Measurements from ENCODE around the gene C1QB.
"Not testable (repeated sequence)": the region's sequence is repeated elsewhere in the genome, so short reads cannot be mapped to it uniquely, and the experiment has no call there.

The C1QB gene

GRCh38 chr1:22662318-22662717, 9.3 kb downstream of the C1QB start:
- no peak for DNase-seq (ENCODE audit: low read depth, low spot score)

DNA sequence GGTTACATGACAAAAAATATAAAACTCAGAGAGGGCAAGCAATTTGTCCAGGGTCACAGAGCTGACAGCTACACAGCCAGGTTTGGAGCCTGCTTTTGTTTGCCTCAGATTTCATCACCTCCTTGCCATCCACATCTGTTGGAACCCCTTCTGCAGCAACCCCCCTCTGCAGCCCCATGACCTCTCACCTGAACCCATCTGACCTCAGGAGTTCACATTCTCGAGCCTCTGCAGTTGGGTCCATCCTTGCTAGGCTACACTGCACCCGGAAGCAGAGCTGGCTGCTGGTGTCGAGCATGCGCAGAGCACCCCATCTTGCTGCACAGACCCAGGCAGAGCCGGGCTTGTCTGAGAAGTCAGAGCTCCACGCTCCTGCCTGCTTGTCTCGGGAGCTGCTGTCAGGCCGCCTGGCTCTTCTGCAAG, 10.0 kb downstream of the C1QB start:
- DNase-seq (ENCODE audit: low read depth, low spot score), result no peak

GRCh38 chr1:22665752-22666151, 12.7 kb downstream of the C1QB start:
- DNase-seq (ENCODE audit: low read depth, low spot score), result no peak

DNA sequence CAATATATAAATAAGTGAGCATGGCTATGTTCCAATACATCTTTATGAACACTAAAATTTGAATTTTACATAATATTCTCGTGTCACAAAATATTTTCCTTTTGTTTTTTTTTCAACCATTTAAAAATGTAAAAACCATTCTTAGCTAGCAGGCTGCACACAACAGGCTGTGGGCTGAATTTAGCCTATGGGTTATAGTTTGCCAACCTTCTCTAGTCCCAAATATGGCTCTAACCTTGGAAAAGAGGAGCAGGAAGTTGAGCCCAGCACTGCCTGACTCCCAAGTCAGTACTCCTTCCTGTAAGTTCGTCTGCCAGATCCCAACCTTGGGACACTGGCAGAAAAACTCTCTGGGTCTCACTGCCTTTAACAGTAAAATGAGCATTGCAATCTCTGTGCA, 13.4 kb downstream of the C1QB start:
- no peak for DNase-seq (ENCODE audit: low read depth, low spot score)

DNA sequence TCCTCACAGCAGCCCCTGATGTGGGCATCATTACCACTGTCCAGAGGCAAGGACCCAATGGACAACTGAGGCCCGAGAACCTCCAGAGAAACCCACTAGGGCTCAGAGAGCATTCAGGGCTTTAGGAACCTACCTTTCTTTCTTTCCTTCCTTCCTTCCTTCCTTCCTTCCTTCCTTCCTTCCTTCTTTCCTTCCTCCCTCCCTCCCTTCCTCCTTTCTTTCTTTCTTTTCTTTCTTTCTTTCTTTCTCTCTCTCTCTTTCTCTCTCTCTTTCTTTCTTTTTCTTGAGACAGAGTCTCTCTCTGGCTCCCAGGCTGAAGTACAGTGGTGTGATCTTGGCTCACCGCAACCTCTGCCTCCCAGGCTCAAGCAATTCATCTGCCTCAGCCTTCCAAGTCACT, 15.8 kb downstream of the C1QB start:
- DNase-seq (ENCODE audit: low read depth, low spot score), result not testable (repeated sequence)

DNA sequence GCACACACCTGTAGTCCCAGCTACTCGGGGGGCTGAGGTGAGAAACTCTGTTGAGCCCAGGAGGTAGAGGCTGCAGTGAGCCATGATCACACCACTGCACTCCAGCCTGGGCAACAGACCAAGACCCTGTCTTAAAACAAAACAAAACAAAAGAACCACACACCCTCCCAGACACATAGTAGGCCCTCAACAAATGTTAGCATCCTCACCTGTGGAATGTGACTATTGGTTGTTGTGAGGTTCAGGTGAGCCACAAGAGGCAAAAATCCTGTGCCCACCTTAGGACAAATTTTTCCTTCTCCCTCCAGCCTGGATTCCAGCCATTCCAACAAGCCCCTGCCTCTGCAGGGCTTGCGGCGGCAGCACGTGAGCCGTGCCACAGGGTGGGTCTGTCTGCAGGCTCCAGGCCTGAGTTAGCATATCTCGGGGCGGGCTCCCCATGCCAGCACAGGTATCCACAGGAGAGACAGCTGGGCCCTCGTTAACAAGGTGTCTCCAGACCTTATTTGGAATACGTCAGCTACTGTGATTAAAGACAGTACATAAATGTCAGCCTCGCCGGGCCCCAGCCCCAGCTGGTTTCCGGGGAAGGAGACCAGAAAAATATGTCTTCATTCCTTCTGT, 17.4 kb downstream of the C1QB start:
- no peak for DNase-seq (ENCODE audit: low read depth, low spot score)

- DNase-seq (ENCODE audit: low read depth, low spot score), result no peak
Measured at GRCh38 chr1:22671999-22672398, 19.0 kb downstream of the C1QB start.

DNA sequence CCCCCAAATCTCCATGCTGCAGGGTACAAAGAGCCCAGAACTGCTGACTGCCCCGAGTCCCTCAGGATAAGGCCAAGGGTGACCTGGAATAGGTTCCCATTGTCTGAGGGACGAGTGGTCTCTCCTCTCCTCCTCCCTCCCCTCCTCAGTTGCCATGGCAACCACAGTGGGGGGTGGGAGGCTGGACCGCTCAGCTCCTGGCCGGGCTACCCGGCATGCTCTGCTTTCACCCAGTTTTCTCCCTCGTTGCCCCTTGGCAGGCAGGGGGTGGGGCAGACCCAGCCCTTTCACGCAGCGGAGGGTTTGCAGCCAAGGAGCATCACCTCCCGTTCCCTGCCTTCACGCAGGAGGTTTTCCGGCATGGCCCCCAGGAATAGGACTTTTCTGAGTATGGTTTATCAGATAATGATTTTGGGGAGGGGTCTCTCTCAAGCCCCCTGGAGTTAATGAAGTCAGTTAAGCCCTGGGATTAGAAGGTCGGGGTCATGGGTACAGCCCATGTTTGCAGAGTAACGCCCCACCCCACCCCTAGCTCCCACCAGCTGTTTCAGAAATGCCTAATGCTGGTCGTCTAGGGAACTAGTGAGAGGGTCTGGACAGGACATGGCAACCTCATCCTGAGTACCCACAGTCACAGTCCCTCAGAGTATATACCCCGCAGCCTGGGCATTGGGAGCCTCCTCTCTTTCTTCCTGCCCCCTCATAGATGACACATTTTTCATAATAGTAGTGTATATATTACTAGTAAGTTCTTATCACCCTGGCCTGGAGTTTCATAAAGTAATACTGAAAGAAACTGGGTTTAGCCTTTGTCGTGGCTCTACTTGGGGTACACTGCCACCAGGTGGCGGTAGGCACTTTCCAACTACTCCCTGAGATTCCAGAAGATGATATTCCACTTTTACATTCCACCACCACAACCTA, 20.7 kb downstream of the C1QB start:
- DNase-seq (ENCODE audit: low read depth, low spot score), result no peak

- no peak for DNase-seq (ENCODE audit: low read depth, low spot score)
Measured at GRCh38 chr1:22674410-22674749, 21.3 kb downstream of the C1QB start.

DNA sequence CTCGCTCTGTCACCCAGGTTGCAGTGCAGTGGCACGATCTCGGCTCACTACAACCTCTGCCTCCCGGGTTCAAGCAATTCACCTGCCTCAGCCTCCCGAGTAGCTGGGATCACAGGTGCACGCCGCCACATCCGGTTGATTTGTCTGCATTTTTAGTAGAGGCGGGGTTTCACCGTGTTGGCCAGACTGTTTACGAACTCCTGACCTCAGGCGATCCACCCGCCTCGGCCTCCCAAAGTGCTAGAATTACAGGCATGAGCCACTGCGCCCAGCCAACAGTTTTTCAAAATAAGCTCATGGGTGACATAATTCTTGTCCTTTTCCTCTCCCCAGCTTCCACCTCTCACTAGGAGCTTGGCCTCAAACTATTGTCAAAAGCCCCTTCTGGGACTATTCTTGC, 23.1 kb downstream of the C1QB start:
- not testable (repeated sequence) for DNase-seq (ENCODE audit: low read depth, low spot score)

GRCh38 chr1:22676916-22677583, 24.0 kb downstream of the C1QB start:
- no peak for DNase-seq (ENCODE audit: low read depth, low spot score)

DNA sequence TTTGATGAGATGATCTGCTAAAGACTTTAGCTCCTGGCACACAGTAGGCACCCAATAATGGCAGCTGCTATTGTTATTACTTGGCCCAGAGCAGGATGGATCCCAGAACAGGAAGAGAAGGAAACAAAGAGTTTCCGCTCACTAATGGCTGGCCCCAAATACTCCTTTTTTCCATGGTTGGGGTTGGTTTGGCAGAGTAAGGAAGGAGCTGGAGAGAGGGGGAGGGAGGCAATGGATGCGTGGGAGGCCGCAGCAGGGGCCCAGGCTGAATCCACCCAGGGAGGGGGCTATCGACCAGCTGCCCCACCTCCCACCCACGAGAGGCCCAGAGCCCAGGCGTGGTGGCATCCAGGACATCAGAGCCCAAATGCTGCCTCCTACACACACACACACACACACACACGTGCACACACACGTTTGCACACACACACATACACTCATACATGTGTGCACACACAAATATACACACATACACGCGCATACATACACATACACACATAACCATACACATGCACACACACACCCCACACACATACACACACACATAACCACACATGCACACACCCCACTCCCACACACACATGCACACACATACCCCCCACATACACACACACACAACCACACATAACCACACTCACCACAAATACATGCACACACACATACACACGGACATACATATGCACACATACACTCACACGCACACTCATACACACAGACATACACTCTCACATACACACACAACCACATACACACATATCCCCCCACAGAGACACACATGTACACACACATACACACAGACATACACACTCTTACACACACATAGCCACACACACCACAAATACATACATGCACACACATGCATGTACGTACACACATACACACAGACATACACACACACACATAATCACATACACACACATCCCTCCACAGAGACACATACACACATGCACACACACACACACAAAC, 25.2 kb downstream of the C1QB start:
- no peak for DNase-seq (ENCODE audit: low read depth, low spot score)

GRCh38 chr1:22680726-22681125, 27.7 kb downstream of the C1QB start:
- DNase-seq (ENCODE audit: low read depth, low spot score), result no peak

- no peak for DNase-seq (ENCODE audit: low read depth, low spot score)
Measured at GRCh38 chr1:22681556-22682276, 28.7 kb downstream of the C1QB start.

DNA sequence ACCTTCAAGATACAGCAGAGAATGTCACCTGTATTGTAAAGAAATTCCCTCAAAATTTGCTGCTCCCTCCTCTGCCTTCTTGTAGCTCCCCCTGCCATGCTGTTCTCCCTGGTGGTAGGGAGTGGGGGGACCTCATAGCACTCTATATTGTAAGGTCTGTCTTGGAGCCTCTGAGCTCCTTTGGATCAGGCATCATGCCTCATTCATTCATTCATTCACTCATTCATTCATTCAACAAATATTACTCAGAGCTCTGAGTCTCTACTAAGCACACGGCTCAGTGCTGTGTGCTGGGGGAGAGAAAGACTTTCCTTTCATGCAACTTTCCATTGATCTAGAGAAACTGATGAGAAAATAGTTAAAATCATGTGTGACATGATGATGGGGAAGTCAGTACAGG, 30.5 kb downstream of the C1QB start:
- DNase-seq (ENCODE audit: low read depth, low spot score), result no peak

- DNase-seq (ENCODE audit: low read depth, low spot score), result no peak
Measured at GRCh38 chr1:22685591-22686059, 32.6 kb downstream of the C1QB start.

DNA sequence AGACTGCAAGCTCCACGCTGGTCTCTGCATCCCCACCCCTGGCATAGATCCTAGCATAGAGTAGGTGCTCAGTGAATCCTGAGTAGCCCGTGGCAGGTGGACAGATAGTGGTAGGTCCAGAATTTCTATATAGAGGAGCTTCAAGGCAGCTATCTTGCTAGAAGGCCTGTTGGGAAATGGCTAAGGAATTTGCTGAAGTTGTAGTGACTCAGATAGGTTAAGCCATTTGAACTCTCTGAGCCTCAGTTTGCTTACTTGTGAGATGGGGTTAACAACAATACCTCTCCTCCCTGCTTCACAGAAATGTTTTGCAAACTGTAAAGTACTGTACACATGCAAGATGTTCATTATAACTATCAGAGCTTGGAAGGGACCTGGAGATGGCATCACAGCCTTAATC, 34.2 kb downstream of the C1QB start:
- DNase-seq (ENCODE audit: low read depth, low spot score), result no peak

GRCh38 chr1:22688466-22688865, 35.4 kb downstream of the C1QB start:
- no peak for DNase-seq (ENCODE audit: low read depth, low spot score)

DNA sequence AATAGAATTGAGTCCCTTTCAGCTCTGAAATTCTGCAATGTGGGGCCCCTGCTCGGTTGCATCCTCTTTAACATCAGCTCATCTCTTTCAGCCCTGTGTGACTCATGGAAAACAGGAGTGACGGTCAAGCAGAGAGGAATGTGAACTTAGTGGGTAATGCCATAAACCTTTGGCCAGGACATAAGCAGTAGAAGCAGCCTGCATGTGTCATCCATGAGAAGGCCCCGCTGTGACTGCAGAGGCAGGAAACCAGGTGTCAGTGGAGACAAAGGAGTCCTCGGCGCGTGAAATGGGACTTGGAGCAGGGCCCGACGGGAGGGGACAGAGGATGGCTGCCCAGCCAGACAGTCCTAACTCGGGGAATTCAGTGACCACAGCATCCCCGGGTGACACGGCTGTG, 36.5 kb downstream of the C1QB start:
- DNase-seq (ENCODE audit: low read depth, low spot score), result no peak

DNA sequence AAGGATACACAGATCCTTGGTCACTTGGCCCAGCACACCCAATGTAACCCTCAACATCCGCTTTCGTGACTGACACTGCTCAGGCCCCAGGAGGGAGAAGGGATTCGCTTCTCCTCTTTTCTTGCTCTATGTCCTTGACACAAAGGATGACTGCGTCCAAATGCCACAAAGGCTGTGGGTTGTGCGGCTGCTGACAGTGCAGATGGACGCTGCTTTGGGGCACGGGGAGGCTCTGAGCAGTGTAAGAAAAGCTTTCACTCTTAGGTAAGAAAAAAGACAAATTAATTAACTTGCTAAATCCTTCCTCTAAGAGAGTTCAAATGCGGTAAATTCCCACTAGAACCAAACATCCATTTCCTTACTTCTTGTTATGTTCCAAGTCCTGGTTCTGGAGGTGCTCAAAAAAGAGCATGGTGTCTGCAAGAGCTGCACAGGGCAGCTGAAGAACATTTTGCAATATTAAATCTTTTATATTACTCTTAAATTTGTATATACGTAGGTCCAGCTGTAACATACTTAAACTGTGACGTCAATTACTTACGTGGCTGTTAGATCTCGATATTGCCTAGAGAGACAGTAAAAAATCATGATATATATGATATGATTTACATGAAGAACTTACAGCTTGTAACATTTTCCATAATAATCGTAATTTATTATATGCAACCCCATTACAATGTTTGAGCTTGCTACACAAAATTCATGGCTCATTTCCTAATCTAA, 38.2 kb downstream of the C1QB start:
- no peak for DNase-seq (ENCODE audit: low read depth, low spot score)
